ENCODE results near the gene TRIM67. TPM values are rescaled to one million over a fixed set of nuclear protein-coding genes. Genes with fewer than 3 reads are reported as not detected.
"Not testable (repeated sequence)": the region's sequence is repeated elsewhere in the genome, so short reads cannot be mapped to it uniquely, and the experiment has no call there.

TRIM67 gene
- total RNA-seq, 1 experiment from 2014 or later = not detected

GRCh38 chr1:231155808-231156207 is 6.0 kb upstream of the TRIM67 start:
- Histone ChIP-seq H3K27ac (ENCODE audit: low read length) (no peak overlapping the region), H4K20me1 (ENCODE audit: low read length) (no peaks in the 10 kb centered on the region), H3K4me2 (ENCODE audit: low read length) (no peak overlapping the region), H3K9me3 (ENCODE audit: low read length) (no peaks in the 10 kb centered on the region), H3K27me3 (ENCODE audit: low read length) (peaks cover 72% of the 10 kb centered on the region), H3K4me1 (ENCODE audit: insufficient read depth, low read length) (no peaks in the 10 kb centered on the region), H3K9ac (ENCODE audit: low read length) (no peak overlapping the region), H2AFZ (ENCODE audit: low read length) (no peak overlapping the region), H3F3A (ENCODE audit: low read length, unreplicated experiment) (no peaks in the 10 kb centered on the region), H3K79me2 (ENCODE audit: low read length) (no peaks in the 10 kb centered on the region), H3K9me2 (replicated peaks; ENCODE audit: low read length) (no peaks in the 10 kb centered on the region), H3K36me3 (ENCODE audit: low read depth, low read length) (no peaks in the 10 kb centered on the region), H3K4me3 (ENCODE audit: low read length) (no peak overlapping the region)
- DNase-seq (no peak), ATAC-seq (no peak)
- CTCF ChIA-PET = no interaction called here
- POLR2A ChIA-PET (ENCODE audit: unreplicated experiment) = no interaction called here
- intact Hi-C loops (cut with micrococcal nuclease) = no loop called here
- TF ChIP-seq EZH2 (IDR thresholded peaks at IDR 0.05; ENCODE audit: low read length, unreplicated experiment) = no peak
- no peak for TF ChIP-seq CTCF (conservative IDR thresholded peaks at IDR 0.05; ENCODE audit: low read depth, low read length)
- no peak for TF ChIP-seq EZH2phosphoT487 (IDR thresholded peaks at IDR 0.05; ENCODE audit: borderline replicate concordance, low read length)
- BruUV-seq (replicated peaks) = no TSS peak

GRCh38 chr1:231157311-231157710 is 4.5 kb upstream of the TRIM67 start:
- no TSS peak for BruUV-seq (replicated peaks)
- Histone ChIP-seq H3K4me2 (ENCODE audit: low read length) (no peak overlapping the region), H3F3A (ENCODE audit: low read length, unreplicated experiment) (no peaks in the 10 kb centered on the region), H2AFZ (ENCODE audit: low read length) (no peak overlapping the region), H3K36me3 (ENCODE audit: low read depth, low read length) (no peaks in the 10 kb centered on the region), H3K27me3 (ENCODE audit: low read length) (peaks cover 84% of the 10 kb centered on the region), H3K4me3 (ENCODE audit: low read length) (no peak overlapping the region), H3K27ac (ENCODE audit: low read length) (no peak overlapping the region), H3K9me2 (replicated peaks; ENCODE audit: low read length) (no peaks in the 10 kb centered on the region), H3K9me3 (ENCODE audit: low read length) (no peaks in the 10 kb centered on the region), H3K9ac (ENCODE audit: low read length) (no peak overlapping the region), H3K4me1 (ENCODE audit: insufficient read depth, low read length) (no peaks in the 10 kb centered on the region), H3K79me2 (ENCODE audit: low read length) (no peaks in the 10 kb centered on the region), H4K20me1 (ENCODE audit: low read length) (no peaks in the 10 kb centered on the region)
- ATAC-seq (no peak), DNase-seq (no peak)
- TF ChIP-seq EZH2 (IDR thresholded peaks at IDR 0.05; ENCODE audit: low read length, unreplicated experiment) (no peak), EZH2phosphoT487 (IDR thresholded peaks at IDR 0.05; ENCODE audit: borderline replicate concordance, low read length) (no peak), CTCF (conservative IDR thresholded peaks at IDR 0.05; ENCODE audit: low read depth, low read length) (no peak)
- CTCF ChIA-PET = no interaction called here
- POLR2A ChIA-PET (ENCODE audit: unreplicated experiment) = no interaction called here
- intact Hi-C loops (cut with micrococcal nuclease) = no loop called here

GRCh38 chr1:231158141-231158540 is 3.7 kb upstream of the TRIM67 start:
- H3K4me1 ChIP-seq (ENCODE audit: insufficient read depth, low read length); H3K9me2 ChIP-seq (replicated peaks; ENCODE audit: low read length); H3K9me3 ChIP-seq (ENCODE audit: low read length); H3K4me2 ChIP-seq (ENCODE audit: low read length); intact Hi-C loops (cut with micrococcal nuclease); DNase-seq; H3K79me2 ChIP-seq (ENCODE audit: low read length); POLR2A ChIA-PET (ENCODE audit: unreplicated experiment); CTCF ChIA-PET; BruUV-seq (replicated peaks); H2AFZ ChIP-seq (ENCODE audit: low read length); ATAC-seq; H3K4me3 ChIP-seq (ENCODE audit: low read length); H4K20me1 ChIP-seq (ENCODE audit: low read length); H3K27ac ChIP-seq (ENCODE audit: low read length); H3K36me3 ChIP-seq (ENCODE audit: low read depth, low read length); H3F3A ChIP-seq (ENCODE audit: low read length, unreplicated experiment); H3K9ac ChIP-seq (ENCODE audit: low read length): not testable (repeated sequence)
- H3K27me3 ChIP-seq (ENCODE audit: low read length) = peaks cover 84% of the 10 kb centered on the region
